ENCODE results near the gene TBC1D2.
A peak's percentile ranks its signal among the peaks of the same experiment; 100 is the strongest.
"Not testable (repeated sequence)": the region's sequence is repeated elsewhere in the genome, so short reads cannot be mapped to it uniquely, and the experiment has no call there.

The TBC1D2 gene, protein sequence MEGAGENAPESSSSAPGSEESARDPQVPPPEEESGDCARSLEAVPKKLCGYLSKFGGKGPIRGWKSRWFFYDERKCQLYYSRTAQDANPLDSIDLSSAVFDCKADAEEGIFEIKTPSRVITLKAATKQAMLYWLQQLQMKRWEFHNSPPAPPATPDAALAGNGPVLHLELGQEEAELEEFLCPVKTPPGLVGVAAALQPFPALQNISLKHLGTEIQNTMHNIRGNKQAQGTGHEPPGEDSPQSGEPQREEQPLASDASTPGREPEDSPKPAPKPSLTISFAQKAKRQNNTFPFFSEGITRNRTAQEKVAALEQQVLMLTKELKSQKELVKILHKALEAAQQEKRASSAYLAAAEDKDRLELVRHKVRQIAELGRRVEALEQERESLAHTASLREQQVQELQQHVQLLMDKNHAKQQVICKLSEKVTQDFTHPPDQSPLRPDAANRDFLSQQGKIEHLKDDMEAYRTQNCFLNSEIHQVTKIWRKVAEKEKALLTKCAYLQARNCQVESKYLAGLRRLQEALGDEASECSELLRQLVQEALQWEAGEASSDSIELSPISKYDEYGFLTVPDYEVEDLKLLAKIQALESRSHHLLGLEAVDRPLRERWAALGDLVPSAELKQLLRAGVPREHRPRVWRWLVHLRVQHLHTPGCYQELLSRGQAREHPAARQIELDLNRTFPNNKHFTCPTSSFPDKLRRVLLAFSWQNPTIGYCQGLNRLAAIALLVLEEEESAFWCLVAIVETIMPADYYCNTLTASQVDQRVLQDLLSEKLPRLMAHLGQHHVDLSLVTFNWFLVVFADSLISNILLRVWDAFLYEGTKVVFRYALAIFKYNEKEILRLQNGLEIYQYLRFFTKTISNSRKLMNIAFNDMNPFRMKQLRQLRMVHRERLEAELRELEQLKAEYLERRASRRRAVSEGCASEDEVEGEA

DNA sequence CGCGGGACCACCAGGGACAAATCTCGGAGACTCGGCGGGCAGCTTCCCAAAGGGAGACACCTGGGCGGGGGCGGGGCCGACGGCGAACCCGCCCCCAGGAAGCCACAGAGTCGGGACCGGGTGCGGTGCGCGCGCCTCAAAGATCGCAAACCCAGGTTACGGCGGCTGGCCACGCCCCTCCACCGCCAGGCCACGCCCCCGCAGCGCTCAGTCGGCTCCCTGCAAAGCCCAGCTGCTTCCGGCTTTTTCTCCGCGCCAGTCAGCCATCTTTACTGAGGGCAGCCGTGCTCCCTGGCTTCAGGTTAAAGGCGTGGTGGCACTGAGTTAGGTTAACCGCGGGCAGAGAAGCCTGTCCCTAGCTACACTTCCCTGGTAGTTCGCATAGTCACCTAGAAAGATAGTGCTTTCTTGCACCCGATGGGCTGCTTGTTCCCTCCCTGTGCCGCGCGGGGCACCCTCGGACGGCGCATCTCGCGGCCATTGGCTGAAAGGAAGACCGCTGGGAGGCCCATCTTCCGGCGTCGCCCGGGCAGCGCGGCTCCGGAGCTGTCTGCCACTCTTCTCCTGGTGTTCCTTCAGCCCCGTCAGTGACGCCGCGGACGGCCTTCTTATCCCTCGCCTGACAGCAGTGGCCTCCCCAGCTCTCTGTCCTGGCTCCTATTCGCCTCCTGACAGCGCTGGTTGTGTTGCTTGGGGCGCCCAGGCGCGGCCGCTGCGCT is at the start of gene TBC1D2:
Gene TBC1D2, minus strand, starts transcription at position 72 of the 719 bp plus-strand sequence. CDS start 108 bp downstream, outside the sequence.
- peak; percentile 95 for DNase-seq

DNA sequence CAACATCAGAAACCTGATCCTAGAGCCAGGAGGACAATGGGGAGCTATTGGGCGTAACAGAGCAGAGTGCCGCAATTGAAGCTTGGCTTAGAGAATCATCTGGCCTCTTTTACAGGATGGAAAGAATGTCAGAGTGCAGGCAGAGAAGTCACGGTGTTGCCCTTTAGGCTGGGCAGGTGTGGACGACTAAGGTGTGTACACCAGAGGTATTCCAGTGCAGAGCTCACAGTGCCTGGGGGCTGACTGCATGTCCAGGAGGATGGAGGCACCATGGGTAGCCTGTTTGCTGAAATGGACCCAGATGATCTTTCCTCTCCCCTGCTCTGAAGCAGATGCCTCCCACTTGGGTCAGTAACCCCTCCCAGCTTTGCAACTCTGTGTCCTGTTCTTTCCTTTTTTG is 48.9 kb upstream of the TBC1D2 start:
- no peak for DNase-seq

DNA sequence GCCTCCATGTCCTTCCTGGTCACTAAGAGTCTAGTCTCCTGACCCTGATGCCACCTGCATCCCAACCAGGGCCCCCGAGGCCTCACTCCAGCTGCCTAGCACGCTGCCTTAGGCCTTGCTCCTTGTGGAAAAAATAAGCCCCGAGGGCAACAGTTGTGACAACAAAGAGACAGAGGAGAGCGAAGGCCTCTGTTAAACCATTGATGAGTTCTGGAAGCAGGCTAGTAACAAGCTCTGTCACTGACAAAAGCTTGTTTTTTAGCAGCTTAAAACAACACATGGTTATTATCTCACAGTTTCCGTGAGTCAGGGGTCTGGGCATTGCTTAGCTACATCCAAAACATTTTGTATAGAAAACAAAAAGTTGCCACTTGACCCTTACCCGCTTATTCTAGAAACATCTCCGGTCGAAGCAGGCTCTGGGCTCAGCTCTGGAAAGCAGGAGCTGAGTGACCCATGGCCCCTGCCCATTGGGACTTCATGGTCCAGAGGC is 48.2 kb upstream of the TBC1D2 start:
- no peak for DNase-seq

DNA sequence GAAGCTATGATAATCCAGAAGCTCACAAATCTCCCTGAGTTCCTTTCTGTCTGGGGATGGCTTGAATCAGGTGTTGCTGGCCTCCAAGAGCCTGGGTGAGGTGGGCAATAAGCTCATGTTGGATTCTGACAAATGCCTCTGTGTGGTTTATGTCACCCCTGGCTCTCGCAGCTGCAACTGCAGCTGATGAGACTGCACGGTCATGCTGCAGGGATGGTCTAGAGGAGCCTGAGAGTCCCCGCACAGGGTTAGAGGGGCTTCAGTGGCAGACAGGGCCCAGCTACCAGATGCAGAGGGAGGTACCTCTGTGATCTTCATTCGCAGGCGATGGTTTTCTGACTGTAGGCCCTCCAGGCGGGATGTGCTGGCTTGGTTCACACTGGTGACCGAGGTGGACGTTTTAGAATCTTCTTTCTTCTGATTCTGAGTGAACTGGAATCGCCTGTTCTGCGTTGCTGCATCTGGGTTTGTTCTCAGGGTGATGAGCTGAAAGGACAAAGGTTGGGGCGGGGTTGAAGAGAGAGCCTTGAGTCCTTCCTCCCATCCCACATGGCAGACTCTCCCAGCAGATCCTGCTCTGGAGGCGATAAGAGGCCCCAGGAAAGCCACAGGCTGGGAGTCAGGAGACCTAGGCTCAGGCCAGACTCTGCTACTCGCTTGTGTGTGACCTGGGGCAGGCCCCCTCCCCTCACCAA is 47.6 kb upstream of the TBC1D2 start:
- no peak for DNase-seq

DNA sequence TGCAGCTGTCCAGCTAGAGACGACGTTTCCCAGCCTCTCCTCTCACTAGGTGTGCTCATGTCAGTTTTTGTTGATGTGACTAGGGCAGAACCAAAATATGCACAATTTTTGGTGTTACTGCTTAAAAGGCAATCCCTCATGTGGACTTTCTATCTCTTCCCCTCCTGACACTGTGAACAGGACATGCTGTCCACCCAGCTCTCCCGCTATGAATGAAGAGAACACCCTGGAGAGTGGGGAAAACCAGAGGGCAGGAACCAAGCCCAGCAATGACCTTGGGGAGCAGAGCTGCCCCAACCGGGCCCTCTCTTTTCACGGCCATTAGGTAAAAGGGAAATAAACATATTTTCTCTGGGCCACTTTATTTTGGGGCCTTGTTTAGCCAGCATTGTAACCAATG is 46.7 kb upstream of the TBC1D2 start:
- DNase-seq: no peak

DNA sequence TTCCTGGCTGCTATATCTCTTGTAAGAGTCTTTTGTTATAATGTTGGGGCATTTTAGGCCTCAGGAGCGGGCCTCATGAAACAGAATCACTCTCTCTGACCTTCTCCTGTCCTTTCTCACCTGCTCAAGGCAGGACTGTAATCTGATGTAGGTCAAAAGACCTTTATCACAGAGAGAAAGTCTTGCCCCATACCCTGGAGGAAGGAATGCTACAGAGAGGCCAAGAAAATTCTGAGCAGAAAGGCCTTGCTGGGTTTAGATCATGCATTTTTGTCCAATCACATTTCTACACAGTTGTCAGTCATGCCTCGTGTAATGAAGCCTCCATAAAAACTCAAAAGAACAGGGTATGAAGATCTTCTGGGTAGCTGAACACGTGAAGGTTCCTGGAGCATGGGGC is 45.2 kb upstream of the TBC1D2 start:
- no peak for DNase-seq

DNA sequence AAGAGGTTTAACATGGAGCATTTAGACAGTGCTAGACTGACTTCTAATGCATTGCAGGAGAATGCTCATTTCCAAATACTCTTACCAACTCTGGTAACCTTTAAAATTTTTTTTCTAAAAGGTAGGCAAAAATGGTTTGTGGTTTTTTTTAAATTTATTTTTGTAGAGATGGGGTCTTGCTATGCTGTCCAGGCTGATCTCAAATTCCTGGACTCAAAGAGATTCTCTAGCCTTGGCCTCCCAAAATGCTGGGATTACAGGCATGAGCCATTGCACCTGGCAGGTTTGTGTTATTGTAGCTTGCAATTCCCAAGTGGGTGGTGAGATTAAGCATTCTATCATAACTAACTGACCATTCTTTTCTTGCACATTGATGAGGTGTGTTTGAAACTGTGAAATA is 43.0 kb upstream of the TBC1D2 start:
- DNase-seq: no peak

DNA sequence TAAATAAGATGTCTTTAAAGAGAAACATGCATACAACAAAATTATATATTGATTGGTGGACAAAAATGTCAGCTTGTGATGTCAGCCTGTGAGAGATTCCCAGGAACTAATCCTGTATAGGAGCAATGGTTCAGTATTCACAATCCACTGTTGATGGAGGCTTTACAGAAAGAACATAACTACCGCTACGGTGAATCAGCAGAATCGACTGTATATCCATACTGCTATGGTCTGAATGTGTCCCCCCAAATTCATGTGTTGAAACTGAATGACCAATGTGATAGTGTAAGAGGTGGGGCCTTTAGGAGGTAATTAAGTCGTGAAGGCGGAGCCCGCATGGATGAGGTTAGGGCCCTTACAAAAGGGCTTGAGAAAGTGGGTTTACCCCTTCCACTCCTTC is 40.4 kb upstream of the TBC1D2 start:
- no peak for DNase-seq

DNA sequence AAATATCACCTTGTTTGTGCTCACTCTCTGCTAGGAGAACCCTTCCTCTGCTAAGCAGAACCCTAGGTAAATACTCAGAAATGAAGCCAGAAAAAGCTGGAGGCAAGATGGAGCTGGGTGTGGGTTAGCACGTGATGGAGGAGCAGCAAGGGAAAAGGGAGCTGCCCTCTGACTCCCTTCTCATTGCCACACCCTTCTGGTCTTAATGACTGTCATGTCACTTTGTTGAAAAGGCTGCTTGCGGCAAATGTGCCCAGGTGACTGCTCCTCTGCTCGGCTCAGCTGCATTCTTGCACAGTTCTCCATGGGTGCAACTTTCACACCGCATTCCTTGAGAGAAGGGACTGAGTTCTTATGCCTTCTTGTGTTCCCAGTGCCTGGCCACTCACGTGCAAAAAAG is 36.4 kb upstream of the TBC1D2 start:
- no peak for DNase-seq

DNA sequence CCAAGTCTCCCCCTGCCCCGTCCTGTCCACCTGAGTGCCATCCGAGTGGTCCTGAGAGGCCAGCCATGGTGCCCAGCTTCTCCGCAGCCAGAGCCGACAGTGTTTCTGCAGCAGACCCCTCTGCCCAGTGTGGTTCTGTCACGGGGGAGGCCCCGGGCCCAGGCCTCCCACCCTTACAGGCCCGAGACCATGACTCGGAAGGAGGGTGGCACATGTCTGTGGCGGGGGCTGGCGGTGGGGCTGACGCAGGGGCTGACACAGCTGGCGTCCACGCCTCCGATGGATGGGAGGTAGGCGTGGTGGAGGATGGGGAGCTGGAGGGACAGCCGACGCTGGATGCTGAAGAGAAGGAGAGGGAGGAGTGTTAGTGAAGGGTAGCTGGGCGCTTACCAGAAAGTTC is 35.0 kb upstream of the TBC1D2 start:
- DNase-seq: no peak

DNA sequence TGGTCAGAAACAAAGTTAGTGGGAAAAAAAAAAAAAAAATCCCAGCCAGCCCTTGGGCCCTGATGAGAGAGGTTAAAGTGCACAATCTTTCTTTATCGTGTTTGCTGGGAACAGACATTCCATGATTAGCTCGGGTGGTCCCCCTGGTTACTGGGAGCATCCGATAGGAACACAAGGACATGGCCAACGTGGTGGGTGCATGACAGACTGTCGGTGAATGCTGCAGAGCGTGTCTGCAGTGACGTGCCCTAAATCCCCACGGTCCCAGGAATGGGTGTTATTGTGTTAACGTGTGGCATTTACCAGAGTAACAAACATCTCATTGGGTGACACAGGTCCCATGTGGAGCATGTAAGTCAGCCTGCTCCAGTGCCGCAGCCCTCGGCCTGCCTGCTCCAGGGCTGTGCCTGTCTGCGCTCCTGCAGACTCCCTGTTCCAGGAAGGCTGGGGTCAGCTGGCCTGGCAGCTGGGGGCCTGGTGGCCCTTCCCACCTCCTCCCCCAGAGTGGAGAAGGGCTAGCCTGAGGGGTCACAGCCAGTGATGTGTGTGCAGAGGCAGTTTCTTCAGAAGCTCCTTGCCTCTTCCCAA is 34.3 kb upstream of the TBC1D2 start:
- DNase-seq: no peak

DNA sequence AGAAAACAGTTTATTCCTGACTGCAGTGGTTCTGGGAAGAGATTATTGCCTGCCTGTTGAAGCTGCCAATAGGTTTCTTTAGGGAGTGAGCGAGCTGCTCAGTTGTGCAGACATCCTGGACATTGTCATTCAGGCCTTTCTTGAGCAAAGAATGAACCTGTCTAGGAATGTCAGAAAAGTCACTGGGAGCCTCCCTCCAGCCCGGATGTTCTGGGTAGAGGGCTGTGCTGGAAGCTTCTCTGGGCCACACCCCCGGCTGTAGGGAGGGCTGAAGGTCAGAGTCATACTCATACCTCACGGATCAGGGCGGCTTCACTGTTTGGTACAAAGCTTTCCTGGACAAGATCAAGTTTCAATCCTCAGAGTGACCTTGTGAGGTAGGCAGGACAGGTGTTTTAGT is 33.4 kb upstream of the TBC1D2 start:
- DNase-seq: no peak

DNA sequence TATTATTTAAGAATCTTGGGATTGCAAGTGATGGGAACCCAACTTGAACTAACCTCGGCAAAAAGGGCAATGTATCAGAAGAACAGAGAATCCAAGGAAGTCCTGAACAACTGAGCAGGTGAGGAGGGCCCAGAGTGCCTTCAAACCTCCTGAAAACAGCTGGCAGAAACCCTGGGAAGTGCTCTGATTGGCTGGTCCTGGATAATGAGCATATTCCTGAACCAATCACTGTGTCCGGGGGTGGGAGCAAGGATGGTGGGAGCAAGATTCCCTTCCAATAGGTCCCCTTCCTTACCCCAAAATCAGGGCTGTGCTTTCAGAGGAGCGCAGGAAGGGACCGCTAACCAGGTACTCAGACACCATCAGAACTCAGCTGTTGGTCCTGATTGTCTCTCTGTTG is 31.9 kb upstream of the TBC1D2 start:
- DNase-seq: no peak

DNA sequence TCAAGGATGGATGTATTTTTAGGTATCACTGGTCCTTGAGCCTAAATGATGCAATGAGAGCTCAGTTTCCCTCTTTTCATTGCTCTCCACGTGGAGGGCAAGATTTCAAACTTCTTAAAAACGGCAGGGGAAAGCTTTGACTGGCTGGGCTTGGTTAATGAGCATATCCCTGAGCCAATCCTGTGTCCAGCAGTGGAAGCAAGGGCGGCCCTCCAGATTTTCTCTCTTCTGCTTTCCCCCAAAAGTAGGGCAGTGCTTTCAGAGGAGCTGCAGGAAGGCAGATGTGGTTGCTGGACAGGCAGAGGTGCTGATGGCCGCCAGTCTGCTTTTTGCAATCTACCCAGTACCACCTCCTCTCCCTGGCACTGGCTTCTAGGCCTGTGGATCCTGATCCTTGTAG is 30.0 kb upstream of the TBC1D2 start:
- no peak for DNase-seq

DNA sequence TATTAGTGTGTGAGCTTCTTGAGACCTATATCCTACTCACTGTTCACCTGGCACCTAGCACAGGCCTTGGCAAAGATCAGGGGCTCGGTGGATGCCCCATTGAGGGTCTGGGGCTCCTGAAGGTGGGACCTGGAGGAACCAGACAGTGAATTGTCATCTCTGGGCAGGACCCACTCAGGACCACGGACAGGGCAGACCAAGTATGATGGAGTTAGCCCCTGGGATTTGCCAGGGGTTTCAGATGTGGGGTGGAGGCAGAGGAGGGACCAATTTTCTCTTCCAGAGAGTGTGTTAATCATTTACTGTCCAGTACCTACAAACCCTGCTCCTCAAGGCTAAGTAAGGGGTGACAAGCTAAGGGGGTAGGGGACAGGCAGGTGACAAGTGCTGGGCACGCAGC is 29.3 kb upstream of the TBC1D2 start:
- no peak for DNase-seq

DNA sequence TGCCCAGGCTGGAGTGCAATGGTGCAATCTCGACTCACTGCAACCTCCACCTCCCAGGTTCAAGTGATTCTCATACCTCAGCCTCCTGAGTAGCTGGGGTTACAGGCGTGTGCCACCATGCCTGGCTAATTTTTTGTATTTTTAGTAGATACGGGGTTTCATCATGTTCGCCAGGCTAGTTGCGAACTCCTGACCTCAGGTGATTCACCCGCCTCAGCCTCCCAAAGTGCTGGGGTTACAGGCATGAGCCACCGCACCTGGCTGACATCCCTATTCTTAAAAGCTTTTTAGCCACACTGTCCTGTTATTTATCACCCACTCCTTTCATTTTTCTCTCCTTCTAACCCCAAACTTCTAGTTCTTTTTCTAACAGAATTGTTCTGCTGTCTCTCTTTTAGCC is 27.7 kb upstream of the TBC1D2 start:
- DNase-seq: not testable (repeated sequence)

DNA sequence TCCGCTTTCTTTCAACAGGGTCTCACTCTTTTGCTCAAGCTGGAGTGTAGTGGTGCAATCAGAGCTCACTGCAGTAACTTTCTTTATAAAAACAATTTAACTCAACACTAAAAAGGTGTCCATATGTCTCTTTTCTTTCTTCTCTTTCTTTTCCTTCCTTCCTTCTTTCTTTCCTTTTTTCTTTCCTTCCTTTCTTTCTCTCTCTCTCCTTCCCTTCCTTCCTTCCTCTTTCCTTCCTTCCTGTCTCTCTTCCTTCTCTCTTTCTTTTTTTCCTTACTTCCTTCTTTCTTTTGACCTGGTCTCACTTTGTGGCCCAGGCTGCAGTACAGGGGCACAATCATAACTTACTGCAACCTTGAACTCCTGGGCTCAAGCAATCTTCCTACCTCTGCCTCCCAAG is 25.8 kb upstream of the TBC1D2 start:
- DNase-seq: no peak

DNA sequence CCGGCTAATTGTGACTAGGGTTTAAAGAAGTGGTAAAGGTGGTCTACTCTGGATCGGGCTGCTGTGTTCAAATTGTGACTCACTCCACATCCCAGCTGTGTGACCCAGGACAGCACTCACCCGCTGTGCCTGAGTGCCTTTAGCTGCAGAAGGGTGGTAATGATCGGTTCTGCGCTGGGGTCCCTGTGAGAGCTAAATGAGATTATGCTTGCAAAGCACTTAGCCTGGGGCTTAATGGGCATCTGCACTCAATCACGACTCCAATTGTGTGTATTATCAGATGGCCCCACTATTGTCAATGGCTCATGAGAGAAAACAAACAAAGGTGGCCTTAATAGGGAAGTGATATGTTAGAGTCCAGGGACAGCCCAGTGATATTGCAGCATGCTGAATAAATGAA is 25.1 kb upstream of the TBC1D2 start:
- DNase-seq: no peak

DNA sequence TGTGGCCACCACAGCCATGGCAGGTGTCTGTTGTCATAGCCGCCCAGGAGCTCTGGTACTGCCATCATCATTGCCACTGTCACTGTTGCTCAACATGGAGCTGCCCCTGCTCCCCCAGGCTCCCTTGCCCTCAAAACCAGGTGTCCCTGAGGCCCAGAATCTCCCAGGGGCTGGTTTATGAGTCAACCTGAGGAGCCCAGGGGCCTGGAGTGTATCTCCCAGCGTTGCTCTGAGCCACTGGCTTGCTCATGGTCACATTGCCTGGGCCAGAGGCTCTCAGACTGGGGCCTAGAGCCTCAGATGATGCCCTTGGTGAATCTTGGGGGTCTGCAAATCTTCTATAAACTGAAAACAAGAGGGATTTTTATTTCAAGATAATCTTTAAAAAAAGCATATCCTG is 24.7 kb upstream of the TBC1D2 start:
- DNase-seq: no peak

DNA sequence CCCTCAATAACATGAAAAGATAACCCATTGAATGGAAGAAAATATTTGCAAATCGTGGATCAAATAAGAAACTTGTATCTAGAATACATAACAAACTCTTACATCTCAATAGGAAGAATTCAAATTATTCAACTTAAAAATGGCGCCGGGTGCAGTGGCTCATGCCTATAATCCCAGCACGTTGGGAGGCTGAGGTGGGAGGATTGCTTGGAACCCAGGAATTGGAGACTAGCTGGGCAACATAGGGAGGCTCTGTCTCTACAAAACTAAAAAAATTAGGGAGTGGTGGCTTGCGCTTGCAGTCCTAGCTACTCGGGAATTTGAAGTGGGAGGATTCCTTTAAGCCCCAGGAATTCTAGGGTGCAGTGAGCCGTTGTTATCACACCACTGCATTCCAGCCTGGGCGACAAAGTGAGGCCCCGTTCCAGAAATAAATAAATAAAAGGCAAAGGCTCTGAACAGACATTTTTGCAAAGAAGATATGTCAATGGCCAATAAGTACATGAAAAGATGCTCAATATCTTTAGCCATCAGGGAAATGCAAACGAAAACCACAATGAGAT is 21.5 kb upstream of the TBC1D2 start:
- no peak for DNase-seq

DNA sequence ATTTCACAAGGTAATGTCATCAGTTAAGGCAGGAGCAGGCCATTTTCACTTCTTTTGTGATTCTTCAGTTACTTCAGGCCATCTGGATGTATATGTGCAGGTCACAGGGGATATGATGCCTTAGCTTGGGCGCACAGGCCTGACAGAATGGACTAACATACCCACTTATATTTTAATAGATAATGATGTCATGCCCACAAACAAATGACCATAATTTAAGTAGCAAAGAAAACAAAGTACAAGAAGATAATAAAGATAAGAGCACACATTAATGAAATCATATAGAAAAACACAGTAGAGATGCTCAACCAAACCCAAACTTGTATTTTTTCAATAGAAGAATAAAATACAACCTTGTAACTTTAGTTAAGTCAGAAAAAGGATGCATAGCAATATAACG is 19.7 kb upstream of the TBC1D2 start:
- DNase-seq: no peak

DNA sequence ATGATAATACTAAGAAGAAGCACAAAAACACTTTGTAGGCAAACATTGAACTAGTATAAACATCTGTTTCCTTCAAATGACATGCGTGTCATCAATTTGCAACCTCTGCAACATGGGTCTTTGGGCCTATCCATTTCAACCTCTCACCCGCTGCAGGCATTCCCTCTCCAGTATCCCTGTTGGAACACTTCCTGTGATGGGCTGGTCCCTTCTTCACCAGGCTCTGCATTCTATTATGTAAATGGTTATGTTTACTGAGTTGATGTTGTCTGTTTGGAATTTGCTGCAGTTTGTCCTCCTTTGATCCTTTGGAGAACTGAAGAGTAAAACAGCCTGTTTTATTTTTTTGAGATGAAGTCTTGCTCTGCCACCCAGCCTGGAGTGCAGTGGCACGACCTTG is 16.6 kb upstream of the TBC1D2 start:
- no peak for DNase-seq
